ENCODE measurements around the gene RHOF.

The RHOF gene

GRCh38 chr12:121830588-121831265 is 37.2 kb upstream of the RHOF start:
- no peak for TF ChIP-seq CTCF (conservative IDR thresholded peaks at IDR 0.05; ENCODE audit: low read depth, low read length)
- DNase-seq (ENCODE audit: low read depth): no peak
- H3K4me3 ChIP-seq (ENCODE audit: low read depth, low read length): no peak overlapping the region

DNA sequence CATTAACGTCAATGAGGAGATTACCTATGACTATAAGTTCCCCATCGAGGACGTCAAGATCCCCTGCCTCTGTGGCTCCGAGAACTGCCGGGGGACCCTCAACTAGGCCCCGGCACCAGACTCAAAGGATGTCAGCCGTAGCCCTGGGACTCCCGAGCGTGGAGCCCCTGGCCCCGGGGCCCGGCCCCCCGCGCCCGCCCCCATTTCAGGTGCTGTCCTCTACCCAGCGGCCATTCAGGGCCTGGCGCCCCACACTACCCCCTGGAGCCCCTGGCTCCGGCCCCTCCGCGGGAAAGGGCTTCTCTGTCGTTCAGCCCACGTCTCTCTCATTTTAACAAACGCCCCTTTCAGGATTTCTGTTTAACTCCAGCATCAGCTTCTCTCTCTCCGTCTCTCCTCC is 36.6 kb upstream of the RHOF start:
- DNase-seq (ENCODE audit: low read depth): no peak
- no peak for TF ChIP-seq CTCF (conservative IDR thresholded peaks at IDR 0.05; ENCODE audit: low read depth, low read length)
- H3K4me3 ChIP-seq (ENCODE audit: low read depth, low read length): no peak overlapping the region

DNA sequence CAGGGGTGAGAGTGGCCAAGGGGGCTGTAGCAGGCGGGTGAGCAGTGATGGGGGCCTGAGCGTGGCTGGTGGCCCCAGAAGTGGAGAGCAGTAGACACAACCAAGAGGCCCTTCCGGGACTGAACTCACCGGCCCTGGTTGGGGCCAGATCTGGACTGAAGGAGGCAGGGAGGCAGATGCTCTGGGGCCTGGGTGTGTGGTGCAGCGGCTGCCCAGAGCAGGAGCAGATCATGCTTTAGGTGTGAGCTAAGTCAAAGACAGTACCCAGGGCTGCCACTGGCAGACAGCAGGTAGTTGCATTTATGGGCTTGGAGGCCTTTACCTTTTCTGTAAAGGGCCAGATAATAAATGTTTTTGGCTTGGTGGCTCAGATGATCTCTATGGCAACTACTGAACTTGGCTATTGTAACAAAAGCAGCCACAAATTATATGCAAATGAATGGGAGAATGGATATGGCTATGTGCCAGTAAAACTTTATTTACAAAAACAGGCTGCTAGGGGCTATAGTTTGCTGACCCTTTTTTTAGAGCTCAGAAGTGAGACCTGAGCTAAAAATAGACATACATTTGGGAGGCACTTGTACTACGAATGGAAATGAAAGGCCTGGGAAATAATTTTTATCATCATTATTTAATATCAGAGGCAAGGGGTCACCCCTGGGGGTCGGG is 35.9 kb upstream of the RHOF start:
- no peak for DNase-seq (ENCODE audit: low read depth)
- no peak overlapping the region for H3K4me3 ChIP-seq (ENCODE audit: low read depth, low read length)
- TF ChIP-seq CTCF (conservative IDR thresholded peaks at IDR 0.05; ENCODE audit: low read depth, low read length): no peak

- no peak overlapping the region for H3K4me3 ChIP-seq (ENCODE audit: low read depth, low read length)
- DNase-seq (ENCODE audit: low read depth): no peak
- TF ChIP-seq CTCF (conservative IDR thresholded peaks at IDR 0.05; ENCODE audit: low read depth, low read length): no peak
These were observed 35.3 kb upstream of the RHOF start for GRCh38 chr12:121828826-121829225.

DNA sequence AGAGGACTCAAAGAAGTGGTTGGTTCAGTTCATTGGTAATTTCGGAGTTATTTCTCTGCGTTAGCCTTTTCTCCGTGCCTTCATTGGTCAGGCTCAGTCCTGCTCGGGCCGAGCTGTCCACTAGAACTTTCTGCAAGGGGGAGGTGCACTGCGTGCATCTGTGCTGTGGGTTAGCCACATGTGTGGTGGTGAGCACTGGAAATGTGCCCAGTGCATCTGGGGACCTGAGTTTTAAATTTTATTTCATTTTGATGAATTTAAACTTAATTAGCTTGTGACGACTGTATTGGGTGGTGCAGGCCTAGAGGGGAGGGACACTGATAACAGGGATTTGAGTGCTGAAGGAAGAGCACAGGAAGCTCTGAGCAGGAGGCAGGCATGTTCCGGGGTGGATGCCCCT is 34.8 kb upstream of the RHOF start:
- no peak overlapping the region for H3K4me3 ChIP-seq (ENCODE audit: low read depth, low read length)
- TF ChIP-seq CTCF (conservative IDR thresholded peaks at IDR 0.05; ENCODE audit: low read depth, low read length): no peak
- DNase-seq (ENCODE audit: low read depth): no peak

DNA sequence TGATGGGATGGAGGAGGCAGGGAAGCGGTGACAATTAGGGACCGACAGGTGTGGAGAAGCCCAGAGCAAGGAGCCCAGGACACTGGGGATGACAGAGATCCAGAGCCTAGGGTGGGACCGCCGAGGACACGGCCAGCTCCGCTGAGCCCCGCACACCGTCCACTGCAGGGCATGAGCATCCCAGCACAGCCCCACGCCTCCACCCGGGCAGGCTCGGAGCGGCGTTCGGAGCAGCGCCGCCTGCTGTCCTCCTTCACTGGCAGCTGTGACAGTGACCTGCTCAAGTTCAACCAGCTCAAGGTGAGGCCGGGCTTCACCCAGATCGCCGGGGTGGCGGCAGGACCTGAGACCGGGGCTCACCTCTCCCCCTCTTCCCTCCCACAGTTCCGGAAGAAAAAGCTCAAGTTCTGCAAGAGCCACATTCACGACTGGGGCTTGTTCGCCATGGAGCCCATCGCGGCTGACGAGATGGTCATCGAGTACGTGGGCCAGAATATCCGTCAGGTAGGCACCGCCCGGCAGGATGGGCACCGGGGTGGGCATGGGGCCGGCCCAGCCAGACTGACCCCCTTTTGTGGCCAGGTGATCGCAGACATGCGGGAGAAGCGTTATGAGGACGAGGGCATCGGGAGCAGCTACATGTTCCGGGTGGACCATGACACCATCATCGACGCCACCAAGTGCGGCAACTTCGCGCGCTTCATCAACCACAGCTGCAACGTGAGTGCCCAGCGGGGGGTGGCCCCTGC is 34.0 kb upstream of the RHOF start:
- TF ChIP-seq CTCF (conservative IDR thresholded peaks at IDR 0.05; ENCODE audit: low read depth, low read length): no peak
- no peak for DNase-seq (ENCODE audit: low read depth)
- H3K4me3 ChIP-seq (ENCODE audit: low read depth, low read length): no peak overlapping the region
